ENCODE measurements around the gene SLC25A5. TPM values are rescaled to one million over a fixed set of nuclear protein-coding genes. Genes with fewer than 3 reads are reported as not detected.

The SLC25A5 gene
- total RNA-seq, 1 experiment from 2014 or later, result 454 TPM

GRCh38 chrX:119455264-119455663 lies 13.0 kb upstream of the SLC25A5 start:
- no peaks in the 10 kb centered on the region for H3K27me3 ChIP-seq (ENCODE audit: insufficient read depth, low read length)
- no peak overlapping the region for H4K5ac ChIP-seq (ENCODE audit: insufficient read length, low read depth, low read length)
- H3K18ac ChIP-seq (ENCODE audit: insufficient read length, low read depth, low read length), result no peak overlapping the region
- no peak overlapping the region for H3K27ac ChIP-seq (ENCODE audit: insufficient read length, low read depth, low read length)
- no peak overlapping the region for H3K27ac Mint-ChIP-seq
- no peak overlapping the region for H3K14ac ChIP-seq (ENCODE audit: insufficient read depth, low read length)
- no peak overlapping the region for H3K9ac ChIP-seq (ENCODE audit: extremely low read depth, insufficient read length, low read length)
- no peak overlapping the region for H4K8ac ChIP-seq (replicated peaks; ENCODE audit: insufficient read length, low read depth, low read length)
- no peaks in the 10 kb centered on the region for H3K27me3 Mint-ChIP-seq (ENCODE audit: low read depth)
- H3T11ph ChIP-seq (ENCODE audit: low read length), result no peak overlapping the region
- no peaks in the 10 kb centered on the region for H4K20me1 ChIP-seq (ENCODE audit: control insufficient read depth, insufficient read depth, insufficient read length)
- H2BK15ac ChIP-seq (ENCODE audit: low read depth, low read length), result no peak overlapping the region
- WGBS (ENCODE audit: extremely low coverage, insufficient read length, low lambda C conversion rate), result no CpG with 5 or more reads among the region's 1 CpG
- no peak overlapping the region for H4K91ac ChIP-seq (ENCODE audit: insufficient read length, low read depth, low read length)
- peaks cover 33% of the 10 kb centered on the region for H3K9me3 ChIP-seq (ENCODE audit: control insufficient read depth, low read depth, low read length)
- H3K23ac ChIP-seq (ENCODE audit: insufficient read length, low read depth, low read length), result no peak overlapping the region
- H3K9me3 Mint-ChIP-seq, result peaks cover 66 to 73% of the 10 kb centered on the region in 2 experiments
- H3K4me3 Mint-ChIP-seq, result no peak overlapping the region
- H3K4me1 ChIP-seq (ENCODE audit: insufficient read depth, low read length), result no peaks in the 10 kb centered on the region
- no peak overlapping the region for H2AFZ ChIP-seq (ENCODE audit: low read length)
- no peak overlapping the region for H3K4me2 ChIP-seq (ENCODE audit: insufficient read depth, insufficient read length, low read length)
- no peak overlapping the region for H2AK5ac ChIP-seq (ENCODE audit: insufficient read length, low read length)
- no peak overlapping the region for H2BK120ac ChIP-seq (ENCODE audit: low read depth, low read length, poor library complexity, severe bottlenecking)
- no peak overlapping the region for H2BK12ac ChIP-seq (ENCODE audit: insufficient read length, low read depth, low read length)
- H3K56ac ChIP-seq (ENCODE audit: insufficient read length, low read depth, low read length), result no peak overlapping the region
- no peak overlapping the region for H3K4ac ChIP-seq (ENCODE audit: low read depth, low read length)
- TF ChIP-seq CTCF (conservative IDR thresholded peaks at IDR 0.05), result no peak
- peaks cover 8 to 35% (median 10%) of the 10 kb centered on the region in 3 experiments; a peak in 6 of 7 replicates for H3K36me3 Mint-ChIP-seq (ENCODE audit: insufficient read depth in 1 of 3, low read depth in 3 of 3)
- H3K23me2 ChIP-seq (ENCODE audit: insufficient read length, low read depth, low read length, poor library complexity, severe bottlenecking), result no peaks in the 10 kb centered on the region
- H2BK20ac ChIP-seq (ENCODE audit: low read depth, low read length, poor library complexity, severe bottlenecking), result no peak overlapping the region
- H3K79me1 ChIP-seq (ENCODE audit: insufficient read depth, low read depth, low read length, poor library complexity, severe bottlenecking), result no peaks in the 10 kb centered on the region
- H3K79me2 ChIP-seq (ENCODE audit: insufficient read depth, low read length), result no peaks in the 10 kb centered on the region
- no peak overlapping the region for H2BK5ac ChIP-seq (ENCODE audit: insufficient read length, low read length)
- H3K4me1 Mint-ChIP-seq, result 0 out of 4 replicates have a peak, but pooled peaks cover 0 to 3% of the 10 kb centered on the region in 2 experiments
- DNase-seq, result no peak
